Activated CD4-positive, alpha-beta memory T cell treated with anti-CD3 and anti-CD28 coated beads, Interleukin-2, amount 10 ng/mL, durations not matched to agents 7 days and 5 days (primary cell): ENCODE results near the gene GMNC. TPM values are rescaled to one million over a fixed set of nuclear protein-coding genes. Genes with fewer than 3 reads are reported as not detected.

Experiments used
- CTCF ChIA-PET: fragments of 350-600 bp; sonication (Branson Sonifier 250); formaldehyde crosslinking; loops from one replicate; lab custom pipeline; 2021; ENCODE audit warnings: antibody characterized with exemption, inconsistent platforms; lab: Charles Lee
- POLR2A ChIA-PET: fragments of 350-600 bp; sonication (Branson Sonifier 250); formaldehyde crosslinking; loops from one replicate; lab custom pipeline; 2021; ENCODE audit warnings: antibody characterized with exemption; lab: Charles Lee
- DNase-seq: peaks from one replicate; pipeline ENCODE4 v3.0.0-alpha.2; 2020
- H3K27ac Mint-ChIP-seq: one replicate; pipeline ENCODE4 v1.8.0; 2021; ENCODE audit warnings: mild to moderate bottlenecking, mixed read lengths
- H3K27me3 Mint-ChIP-seq: one replicate; pipeline ENCODE4 v1.8.0; 2021; ENCODE audit warnings: mixed read lengths
- H3K36me3 Mint-ChIP-seq: one replicate; pipeline ENCODE4 v1.8.0; 2021; ENCODE audit warnings: low read depth, mixed read lengths
- H3K4me1 Mint-ChIP-seq: one replicate; pipeline ENCODE4 v1.8.0; 2021; ENCODE audit warnings: mixed read lengths
- H3K4me3 Mint-ChIP-seq: one replicate; pipeline ENCODE4 v1.8.0; 2021; ENCODE audit warnings: mild to moderate bottlenecking, mixed read lengths
- H3K9me3 Mint-ChIP-seq: one replicate; pipeline ENCODE4 v1.8.0; 2021; ENCODE audit warnings: mixed read lengths
- total RNA-seq, 2 experiments: library from RNA; stranded (reverse); gene quantifications; one replicate each; pipeline ENCODE4 v1.2.3, GENCODE V29; 2021

GMNC gene
- total RNA-seq, 2 experiments from 2014 or later = not detected

DNA sequence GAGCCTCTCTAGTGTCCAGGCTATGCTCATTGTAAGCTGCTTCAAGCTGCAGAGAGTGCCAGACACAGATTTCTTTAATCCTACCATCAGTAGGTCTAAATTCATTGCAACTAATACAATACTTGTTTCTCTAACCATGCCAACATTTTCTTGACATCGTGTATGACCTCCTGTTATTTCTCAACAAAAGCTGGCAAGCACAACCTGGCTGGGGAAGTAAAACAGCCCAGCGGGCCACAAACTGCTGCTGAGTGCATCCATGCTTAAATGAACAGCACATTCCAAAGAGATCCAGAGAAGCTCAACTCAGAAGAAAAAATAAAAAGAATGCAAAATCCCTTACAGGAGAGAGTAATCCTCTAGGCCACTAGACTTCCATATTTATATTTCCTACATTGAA, 36.5 kb downstream of the GMNC start:
- Mint-ChIP-seq H3K4me1 (no peaks in the 10 kb centered on the region), H3K27ac (no peak overlapping the region), H3K36me3 (no peaks in the 10 kb centered on the region), H3K27me3 (no peaks in the 10 kb centered on the region), H3K4me3 (no peak overlapping the region), H3K9me3 (no peaks in the 10 kb centered on the region)
- DNase-seq = no peak
- POLR2A ChIA-PET = no interaction called here
- CTCF ChIA-PET = no interaction called here

DNA sequence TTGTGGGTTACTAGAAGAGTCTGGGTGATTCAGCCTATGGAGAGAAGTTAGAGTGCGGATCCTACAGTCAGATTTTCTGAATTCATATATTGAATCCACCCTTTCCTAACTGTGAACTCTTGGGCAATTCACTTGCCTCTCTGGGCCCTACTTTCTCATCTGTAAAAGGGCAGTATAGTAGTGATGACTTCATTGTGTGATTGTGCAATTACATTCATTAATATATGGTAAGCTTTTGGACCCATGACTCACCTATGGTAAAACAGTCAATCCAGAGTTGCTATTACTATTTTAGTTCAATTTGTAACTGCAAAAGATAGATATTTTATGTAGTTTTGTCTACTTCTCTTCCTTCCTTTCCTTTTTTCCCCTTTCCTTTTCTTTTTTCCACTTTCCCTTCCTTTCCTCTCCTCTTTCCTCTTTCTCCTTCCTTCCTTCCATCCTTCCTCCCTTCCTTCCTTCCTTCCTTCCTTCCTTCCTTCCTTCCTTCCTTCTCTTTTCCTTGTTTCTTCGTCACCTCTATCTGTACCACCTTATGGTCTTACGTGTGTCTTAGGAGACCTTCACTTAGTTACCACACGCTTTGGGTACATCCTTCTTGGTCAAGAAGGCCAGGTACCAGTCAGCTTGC, 37.0 kb downstream of the GMNC start:
- POLR2A ChIA-PET = no interaction called here
- Mint-ChIP-seq H3K4me1 (no peaks in the 10 kb centered on the region), H3K27ac (no peak overlapping the region), H3K4me3 (no peak overlapping the region), H3K36me3 (no peaks in the 10 kb centered on the region), H3K27me3 (no peaks in the 10 kb centered on the region), H3K9me3 (no peaks in the 10 kb centered on the region)
- CTCF ChIA-PET = no interaction called here
- DNase-seq = no peak

DNA sequence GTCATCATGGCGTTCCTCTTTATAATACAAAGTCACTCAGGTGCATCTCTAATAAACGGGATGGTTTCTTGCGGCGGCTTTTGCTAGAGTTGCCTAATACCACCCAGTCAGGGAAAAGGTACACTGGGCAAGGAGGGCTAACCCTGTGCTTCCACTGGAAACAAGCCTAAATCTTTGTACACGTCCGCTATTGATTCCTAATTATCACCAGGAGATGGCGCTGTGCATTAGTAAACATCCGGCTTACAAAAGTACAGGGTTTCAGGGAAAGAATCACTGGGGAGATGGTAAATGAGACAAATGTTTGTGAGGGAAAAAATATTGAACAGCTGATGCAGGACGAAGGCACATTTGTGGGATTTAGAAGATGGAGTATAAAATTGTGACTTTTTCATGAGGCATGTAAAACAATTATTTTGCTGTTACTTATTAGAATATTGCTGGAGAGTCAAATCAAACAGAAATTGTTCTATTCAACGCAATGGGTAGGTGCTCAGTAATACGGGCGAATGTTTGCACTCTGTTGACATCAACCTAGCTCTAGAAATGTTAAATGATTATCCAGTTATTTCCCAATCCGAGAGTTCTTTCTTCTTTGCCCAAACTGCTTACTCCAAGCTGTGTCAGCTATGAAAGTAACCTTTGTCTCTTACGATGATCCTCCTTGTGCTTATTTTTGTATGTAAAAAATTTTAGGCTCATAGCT, 50.6 kb downstream of the GMNC start:
- ChIA-PET CTCF (interaction anchor here (1.1 to 1.4 kb wide), 3 partner anchors 40 to 238 kb away, joined by 3 to 4 read pairs (median 3); partner anchors contain the start of gene GMNC), POLR2A (no interaction called here)
- Mint-ChIP-seq H3K27ac (no peak overlapping the region), H3K36me3 (no peaks in the 10 kb centered on the region), H3K4me1 (no peaks in the 10 kb centered on the region), H3K27me3 (no peaks in the 10 kb centered on the region), H3K9me3 (no peaks in the 10 kb centered on the region), H3K4me3 (no peak overlapping the region)
- DNase-seq = no peak

DNA sequence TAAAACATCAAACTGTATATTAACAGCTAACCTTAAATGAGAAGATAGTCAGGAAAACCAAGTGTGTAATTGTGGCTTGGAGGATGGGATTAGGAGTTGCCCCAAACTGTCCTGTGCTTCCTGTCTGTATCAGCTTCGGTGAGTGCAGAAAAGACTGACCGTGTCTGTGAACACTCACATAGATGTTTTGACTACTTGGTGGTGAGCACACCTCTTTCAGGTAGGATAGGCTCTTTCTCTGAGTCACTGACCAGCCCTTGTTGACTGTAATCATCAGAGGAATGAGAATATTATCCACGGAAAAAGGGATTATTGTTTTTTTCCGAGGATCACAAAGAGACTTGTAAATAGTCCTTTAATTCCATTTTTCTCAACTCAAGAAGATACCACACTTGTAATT, 51.5 kb downstream of the GMNC start:
- CTCF ChIA-PET = interaction anchor here (1.0 to 1.2 kb wide), 3 partner anchors 20 to 239 kb away, joined by 3 read pairs; no protein-coding TSS in a partner anchor
- H3K4me1 Mint-ChIP-seq = no peaks in the 10 kb centered on the region
- H3K36me3 Mint-ChIP-seq = no peaks in the 10 kb centered on the region
- POLR2A ChIA-PET = no interaction called here
- DNase-seq = no peak
- H3K27ac Mint-ChIP-seq = no peak overlapping the region
- no peak overlapping the region for H3K4me3 Mint-ChIP-seq
- H3K9me3 Mint-ChIP-seq = no peaks in the 10 kb centered on the region
- no peaks in the 10 kb centered on the region for H3K27me3 Mint-ChIP-seq

DNA sequence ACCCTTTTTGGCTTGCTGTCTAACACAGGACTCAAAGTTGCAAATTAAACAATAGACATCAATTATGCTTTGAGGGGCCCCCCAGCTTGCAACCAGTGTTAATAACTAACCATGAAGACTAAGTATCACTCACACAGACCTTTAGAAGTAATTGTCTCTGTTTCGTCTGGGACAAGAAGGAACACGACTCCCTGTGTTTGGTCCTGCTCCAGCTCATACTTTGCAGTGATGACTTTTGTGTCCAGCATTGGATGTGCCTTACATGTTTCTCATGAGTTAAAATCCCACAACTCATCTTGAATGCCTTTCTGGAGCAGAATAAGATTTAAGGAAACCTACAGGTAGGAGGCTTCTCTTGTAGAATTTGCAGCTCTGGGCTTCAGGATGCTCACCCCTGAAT, 53.1 kb downstream of the GMNC start:
- Mint-ChIP-seq H3K27ac (no peak overlapping the region), H3K9me3 (no peaks in the 10 kb centered on the region), H3K4me1 (no peaks in the 10 kb centered on the region), H3K36me3 (no peaks in the 10 kb centered on the region), H3K27me3 (no peaks in the 10 kb centered on the region), H3K4me3 (no peak overlapping the region)
- POLR2A ChIA-PET = no interaction called here
- CTCF ChIA-PET = no interaction called here
- DNase-seq = no peak

DNA sequence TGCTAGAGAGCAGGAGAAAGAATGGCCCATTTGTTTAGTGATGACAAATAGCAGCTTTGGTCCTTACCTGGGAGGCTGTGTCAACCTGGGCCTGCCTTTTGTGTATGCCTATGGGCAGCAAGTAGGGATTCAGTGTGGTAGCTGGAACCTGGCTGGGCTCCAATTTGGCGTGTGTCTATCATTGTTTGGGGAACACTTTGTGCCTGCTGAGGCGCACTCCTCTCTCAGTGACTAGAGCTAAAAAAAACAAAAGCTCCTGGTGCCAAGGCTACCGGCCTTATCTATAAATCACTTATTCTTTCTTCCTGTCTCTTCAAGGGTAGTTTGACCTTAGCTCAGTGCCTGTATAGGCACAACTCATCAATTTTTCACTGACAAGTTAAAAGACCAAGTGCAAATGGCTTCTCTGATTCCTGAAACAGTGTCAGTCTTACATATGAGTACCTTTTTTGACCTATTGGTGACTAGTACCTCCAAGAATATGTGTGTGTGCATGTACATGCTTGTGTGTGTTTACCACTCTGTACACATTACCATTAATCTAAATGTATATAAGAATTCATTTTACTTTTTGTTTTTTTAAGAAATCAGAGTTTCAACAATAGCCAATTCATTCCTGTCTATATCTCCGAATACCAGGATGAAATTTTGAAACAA, 54.6 kb downstream of the GMNC start:
- no peak overlapping the region for H3K4me3 Mint-ChIP-seq
- POLR2A ChIA-PET = no interaction called here

More for the DNA sequence above, 54.6 kb downstream of the GMNC start:
- H3K27me3 Mint-ChIP-seq = no peaks in the 10 kb centered on the region
- no peaks in the 10 kb centered on the region for H3K4me1 Mint-ChIP-seq
- no peaks in the 10 kb centered on the region for H3K36me3 Mint-ChIP-seq
- DNase-seq = no peak
- CTCF ChIA-PET = no interaction called here
- H3K27ac Mint-ChIP-seq = no peak overlapping the region
- no peaks in the 10 kb centered on the region for H3K9me3 Mint-ChIP-seq
